HL-60 (cell line): Measurements from ENCODE around the gene MYPN.
A peak's percentile ranks its signal among the peaks of the same experiment; 100 is the strongest.

Source experiments
- CTCF ChIP-seq: IDR thresholded peaks from one replicate; pipeline ENCODE4 v1.5.1; 2011; ENCODE audit warnings: low read length, control low read depth, inconsistent platforms; ENCODE audit not compliant: insufficient read depth
- POLR2AphosphoS5 ChIP-seq: IDR thresholded peaks from 2 replicates; pipeline ENCODE4 v1.6.1; 2012; ENCODE audit warnings: low read depth

GRCh38 chr10:68208424-68209042, 99.2 kb downstream of the MYPN start:
- TF ChIP-seq CTCF, result peak; percentile 55
- TF ChIP-seq POLR2AphosphoS5, result no peak
